ENCODE data around the gene PHC2. TPM values are rescaled to one million over a fixed set of nuclear protein-coding genes. Genes with fewer than 3 reads are reported as not detected.
A peak's percentile ranks its signal among the peaks of the same experiment; 100 is the strongest.

PHC2 gene
- total and polyA plus RNA-seq, 11 donors: 79.7 to 194 (median 99.4) TPM

- DNase-seq (peak in 2 of 5 donors; percentile 10 to 21), ATAC-seq (no peak)
- 83 to 92% (median 89%) methylated on average over 11 of the region's 11 CpGs for WGBS, 4 donors
- H3K4me1 ChIP-seq: peaks cover 0 to 15% (median 6%) of the 10 kb centered on the region in 12 donors
- no peaks in the 10 kb centered on the region for H3K27me3 ChIP-seq
- H3K27ac ChIP-seq: no peak overlapping the region
- H3K36me3 ChIP-seq: peaks cover 0 to 74% (median 65%) of the 10 kb centered on the region in 9 donors
- H3K9me3 ChIP-seq: no peaks in the 10 kb centered on the region
- TF ChIP-seq POLR2A (IDR thresholded peaks at IDR 0.05) (no peak), CTCF (IDR thresholded peaks at IDR 0.05) (no peak)
- intact Hi-C loops (cut with DNase I): no loop called here
- no peak overlapping the region for H3K4me3 ChIP-seq
Measured at GRCh38 chr1:33277488-33278084, 153.3 kb downstream of the PHC2 start.

DNA sequence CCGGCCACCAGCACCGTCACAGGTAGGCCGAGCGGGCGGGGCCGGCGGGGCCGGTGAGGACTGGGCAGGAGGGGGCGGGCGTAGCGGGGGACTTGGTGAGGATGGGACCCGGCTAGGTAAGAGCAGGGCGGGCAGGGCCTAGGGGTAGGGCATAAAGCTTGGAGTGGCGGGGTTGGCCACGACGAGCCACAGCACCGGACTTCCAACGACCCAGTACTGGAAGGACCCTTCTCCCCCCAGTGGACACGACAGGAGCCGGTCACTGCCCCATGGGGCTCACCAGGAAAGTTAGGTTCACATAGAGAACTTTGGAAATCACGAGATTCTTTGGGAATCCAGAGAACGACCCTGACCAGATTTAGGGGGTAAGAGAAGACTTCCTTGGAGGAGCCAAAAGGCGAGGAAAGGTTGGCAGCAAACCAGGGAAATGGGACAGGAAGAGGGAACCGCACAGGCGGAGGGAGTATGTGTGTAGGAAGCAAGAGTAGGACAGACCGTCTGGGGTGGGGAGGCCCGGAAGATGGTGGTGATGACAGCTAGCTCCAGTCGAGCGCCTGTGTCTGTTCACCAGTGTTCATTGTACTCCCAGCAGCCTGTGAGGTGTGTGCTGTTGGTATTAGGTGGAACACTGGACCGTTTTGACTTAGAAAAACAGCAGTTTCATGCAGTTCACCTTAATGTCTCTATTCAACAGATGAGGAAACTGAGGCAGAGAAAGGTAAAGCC, 154.2 kb downstream of the PHC2 start:
- Histone ChIP-seq H3K27ac (no peak overlapping the region), H3K4me3 (no peak overlapping the region), H3K9me3 (no peaks in the 10 kb centered on the region), H3K4me1 (peaks cover 0 to 23% (median 10%) of the 10 kb centered on the region in 12 donors), H3K36me3 (peaks cover 0 to 66% (median 57%) of the 10 kb centered on the region in 9 donors), H3K27me3 (no peaks in the 10 kb centered on the region)
- intact Hi-C loops (cut with DNase I): no loop called here
- TF ChIP-seq CTCF (IDR thresholded peaks at IDR 0.05) (no peak), POLR2A (IDR thresholded peaks at IDR 0.05) (no peak)
- WGBS, 4 donors: 69 to 83% (median 79%) methylated on average over 19 to 30 of the region's 30 CpGs
- ATAC-seq: no peak
- DNase-seq: peak in 1 of 5 donors; percentile 44

GRCh38 chr1:33275706-33276572, 155.0 kb downstream of the PHC2 start:
- Histone ChIP-seq H3K36me3 (peaks cover 0 to 62% (median 49%) of the 10 kb centered on the region in 9 donors), H3K27me3 (no peaks in the 10 kb centered on the region), H3K4me1 (peaks cover 0 to 30% (median 14%) of the 10 kb centered on the region in 12 donors), H3K27ac (no peak overlapping the region), H3K4me3 (no peak overlapping the region), H3K9me3 (no peaks in the 10 kb centered on the region)
- ATAC-seq: no peak
- DNase-seq: peak in 1 of 5 donors; percentile 53
- no peak for TF ChIP-seq CTCF (IDR thresholded peaks at IDR 0.05)
- TF ChIP-seq POLR2A (IDR thresholded peaks at IDR 0.05): no peak
- WGBS, 4 donors: 91 to 97% (median 96%) methylated on average over 22 to 45 of the region's 45 CpGs
- intact Hi-C loops (cut with DNase I): no loop called here

DNA sequence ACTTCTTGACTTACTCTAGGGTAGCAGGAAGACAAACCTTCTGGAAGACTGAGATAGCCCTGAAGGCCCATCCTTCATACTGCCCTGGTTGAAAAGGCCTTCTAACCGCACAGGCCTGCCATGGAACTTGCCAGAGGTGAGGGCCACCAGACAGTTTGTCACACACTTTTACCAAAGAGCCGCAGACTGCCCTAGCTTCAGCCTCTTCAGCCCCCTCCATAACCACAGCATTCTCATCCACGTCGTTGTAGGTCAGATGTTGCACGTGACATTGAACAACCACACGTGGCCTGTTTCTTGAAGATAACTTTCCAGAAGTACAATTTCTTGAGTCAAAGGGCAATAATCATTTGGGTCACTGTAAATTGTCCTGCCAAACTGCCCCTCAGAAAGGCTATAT, 155.7 kb downstream of the PHC2 start:
- DNase-seq: peak in 1 of 5 donors; percentile 5
- Histone ChIP-seq H3K27ac (no peak overlapping the region), H3K4me3 (no peak overlapping the region), H3K36me3 (peaks cover 0 to 62% (median 41%) of the 10 kb centered on the region in 9 donors), H3K9me3 (no peaks in the 10 kb centered on the region), H3K4me1 (peaks cover 0 to 36% (median 17%) of the 10 kb centered on the region in 12 donors), H3K27me3 (no peaks in the 10 kb centered on the region)
- intact Hi-C loops (cut with DNase I): no loop called here
- TF ChIP-seq POLR2A (IDR thresholded peaks at IDR 0.05): no peak
- TF ChIP-seq CTCF (IDR thresholded peaks at IDR 0.05): no peak
- ATAC-seq: no peak
- 77 to 86% (median 83%) methylated on average over 6 of the region's 6 CpGs for WGBS, 4 donors

Data from heart left ventricle (tissue), 16 donors.